Neural cell (in vitro differentiated cells): Measurements from ENCODE around the gene TRIM44.

ENCODE experiments used
- EP300 ChIP-seq: fragments of 450-650 bp; conservative IDR thresholded peaks from 2 replicates; pipeline ENCODE4 v1.6.1; 2014; ENCODE audit warnings: antibody characterized with exemption, mild to moderate bottlenecking, moderate library complexity; ENCODE audit not compliant: poor library complexity, severe bottlenecking
- EZH2 ChIP-seq: fragments of 200-600, 300-800 bp; shearing (Covaris generic), sonication (generic); IDR thresholded peaks from 2 replicates; pipeline ENCODE4 v1.6.1; 2014; ENCODE audit warnings: antibody characterized with exemption, low read length, borderline replicate concordance, mild to moderate bottlenecking; ENCODE audit not compliant: insufficient read depth, poor library complexity, severe bottlenecking
- POLR2AphosphoS5 ChIP-seq: IDR thresholded peaks from 2 replicates; pipeline ENCODE4 v1.6.1; 2012
- RAD21 ChIP-seq: fragments of 450-650 bp; conservative IDR thresholded peaks from 2 replicates; pipeline ENCODE4 v1.6.1; 2014; ENCODE audit warnings: antibody characterized with exemption, mild to moderate bottlenecking, moderate library complexity
- SMC3 ChIP-seq: fragments of 450-650 bp; conservative IDR thresholded peaks from 2 replicates; pipeline ENCODE4 v1.6.1; 2014; ENCODE audit warnings: antibody characterized with exemption, mild to moderate bottlenecking, moderate library complexity; ENCODE audit not compliant: poor library complexity
- TAF1 ChIP-seq: IDR thresholded peaks from 2 replicates; pipeline ENCODE4 v1.6.1; 2012; ENCODE audit warnings: low read depth
- TF ChIP-seq, protein P1 (sequence below): fragments of 450-650 bp; IDR thresholded peaks from 2 replicates; pipeline ENCODE4 v1.5.1; 2014; ENCODE audit warnings: antibody characterized with exemption, mild to moderate bottlenecking, moderate library complexity; ENCODE audit not compliant: poor library complexity, severe bottlenecking
- TF ChIP-seq, protein P2 (sequence below): IDR thresholded peaks from 2 replicates; pipeline ENCODE4 v1.6.1; 2012; ENCODE audit warnings: borderline replicate concordance

DNA sequence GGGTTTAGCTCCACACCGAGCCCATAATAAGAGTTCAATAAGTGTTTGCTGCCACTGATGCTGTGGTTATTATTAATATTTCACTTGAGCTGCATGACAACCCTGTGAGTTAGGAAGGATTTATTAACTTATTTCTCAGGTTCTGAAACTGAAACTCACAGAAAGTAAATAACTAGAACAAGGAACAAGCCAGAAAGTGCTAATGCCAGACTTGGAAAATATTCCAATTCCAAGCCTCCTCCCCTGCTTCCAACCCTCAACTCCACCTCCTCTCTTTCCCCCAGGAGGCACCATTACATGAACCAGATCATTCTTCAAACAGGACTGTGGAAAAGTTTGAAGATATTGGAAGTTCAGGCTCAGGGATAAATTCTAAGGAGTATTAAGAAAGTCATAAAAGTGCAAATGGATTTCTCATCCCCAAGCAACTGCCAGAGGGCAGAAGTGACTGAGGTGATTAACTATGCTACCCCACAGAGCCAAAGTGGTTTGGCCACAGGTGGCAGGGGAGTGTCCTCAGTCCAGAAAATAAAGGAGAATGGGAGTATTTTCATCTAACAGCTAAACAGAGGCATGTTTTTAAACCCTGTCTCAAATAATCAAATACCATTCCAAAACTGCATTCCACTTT, 47.5 kb upstream of the TRIM44 start:
- TF ChIP-seq EZH2 = no peak
- TF ChIP-seq, protein P1, sequence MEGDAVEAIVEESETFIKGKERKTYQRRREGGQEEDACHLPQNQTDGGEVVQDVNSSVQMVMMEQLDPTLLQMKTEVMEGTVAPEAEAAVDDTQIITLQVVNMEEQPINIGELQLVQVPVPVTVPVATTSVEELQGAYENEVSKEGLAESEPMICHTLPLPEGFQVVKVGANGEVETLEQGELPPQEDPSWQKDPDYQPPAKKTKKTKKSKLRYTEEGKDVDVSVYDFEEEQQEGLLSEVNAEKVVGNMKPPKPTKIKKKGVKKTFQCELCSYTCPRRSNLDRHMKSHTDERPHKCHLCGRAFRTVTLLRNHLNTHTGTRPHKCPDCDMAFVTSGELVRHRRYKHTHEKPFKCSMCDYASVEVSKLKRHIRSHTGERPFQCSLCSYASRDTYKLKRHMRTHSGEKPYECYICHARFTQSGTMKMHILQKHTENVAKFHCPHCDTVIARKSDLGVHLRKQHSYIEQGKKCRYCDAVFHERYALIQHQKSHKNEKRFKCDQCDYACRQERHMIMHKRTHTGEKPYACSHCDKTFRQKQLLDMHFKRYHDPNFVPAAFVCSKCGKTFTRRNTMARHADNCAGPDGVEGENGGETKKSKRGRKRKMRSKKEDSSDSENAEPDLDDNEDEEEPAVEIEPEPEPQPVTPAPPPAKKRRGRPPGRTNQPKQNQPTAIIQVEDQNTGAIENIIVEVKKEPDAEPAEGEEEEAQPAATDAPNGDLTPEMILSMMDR = no peak
- TF ChIP-seq EP300 = no peak
- TF ChIP-seq RAD21 = no peak
- TF ChIP-seq TAF1 = no peak
- TF ChIP-seq POLR2AphosphoS5 = no peak
- TF ChIP-seq, protein P2, sequence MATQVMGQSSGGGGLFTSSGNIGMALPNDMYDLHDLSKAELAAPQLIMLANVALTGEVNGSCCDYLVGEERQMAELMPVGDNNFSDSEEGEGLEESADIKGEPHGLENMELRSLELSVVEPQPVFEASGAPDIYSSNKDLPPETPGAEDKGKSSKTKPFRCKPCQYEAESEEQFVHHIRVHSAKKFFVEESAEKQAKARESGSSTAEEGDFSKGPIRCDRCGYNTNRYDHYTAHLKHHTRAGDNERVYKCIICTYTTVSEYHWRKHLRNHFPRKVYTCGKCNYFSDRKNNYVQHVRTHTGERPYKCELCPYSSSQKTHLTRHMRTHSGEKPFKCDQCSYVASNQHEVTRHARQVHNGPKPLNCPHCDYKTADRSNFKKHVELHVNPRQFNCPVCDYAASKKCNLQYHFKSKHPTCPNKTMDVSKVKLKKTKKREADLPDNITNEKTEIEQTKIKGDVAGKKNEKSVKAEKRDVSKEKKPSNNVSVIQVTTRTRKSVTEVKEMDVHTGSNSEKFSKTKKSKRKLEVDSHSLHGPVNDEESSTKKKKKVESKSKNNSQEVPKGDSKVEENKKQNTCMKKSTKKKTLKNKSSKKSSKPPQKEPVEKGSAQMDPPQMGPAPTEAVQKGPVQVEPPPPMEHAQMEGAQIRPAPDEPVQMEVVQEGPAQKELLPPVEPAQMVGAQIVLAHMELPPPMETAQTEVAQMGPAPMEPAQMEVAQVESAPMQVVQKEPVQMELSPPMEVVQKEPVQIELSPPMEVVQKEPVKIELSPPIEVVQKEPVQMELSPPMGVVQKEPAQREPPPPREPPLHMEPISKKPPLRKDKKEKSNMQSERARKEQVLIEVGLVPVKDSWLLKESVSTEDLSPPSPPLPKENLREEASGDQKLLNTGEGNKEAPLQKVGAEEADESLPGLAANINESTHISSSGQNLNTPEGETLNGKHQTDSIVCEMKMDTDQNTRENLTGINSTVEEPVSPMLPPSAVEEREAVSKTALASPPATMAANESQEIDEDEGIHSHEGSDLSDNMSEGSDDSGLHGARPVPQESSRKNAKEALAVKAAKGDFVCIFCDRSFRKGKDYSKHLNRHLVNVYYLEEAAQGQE = no peak
- no peak for TF ChIP-seq SMC3
